ENCODE data around the gene PCSK6. TPM values are rescaled to one million over a fixed set of nuclear protein-coding genes. Genes with fewer than 3 reads are reported as not detected.

PCSK6 gene
- total RNA-seq, 3 donors from 2014 or later (not counting 1 experiment from before 2014, with no cell fraction given), result 1.5 to 2.4 (median 2.4) TPM

GRCh38 chr15:101490922-101491733 is 1.6 kb upstream of the PCSK6 start:
- Mint-ChIP-seq H3K4me1 (peaks cover 5 to 9% of the 10 kb centered on the region in 2 donors), H3K36me3 (no peaks in the 10 kb centered on the region), H3K27ac (no peak overlapping the region), H3K4me3 (peak overlapping the region; percentile 52), H3K9me3 (no peaks in the 10 kb centered on the region), H3K27me3 (ENCODE audit: low read depth in 2 of 2) (peaks cover 40 to 70% of the 10 kb centered on the region in 2 donors)
- no peak overlapping the region for H3K4me3 ChIP-seq (ENCODE audit: low read length)
- no peak for TF ChIP-seq CTCF (IDR thresholded peaks at IDR 0.05)
- no peak overlapping the region for H3K27ac ChIP-seq (ENCODE audit: low read length)
- no peaks in the 10 kb centered on the region for H3K4me1 ChIP-seq (ENCODE audit: control insufficient read depth, insufficient read depth, low read length)
- ATAC-seq (no peak), DNase-seq (no peak)
- no peaks in the 10 kb centered on the region for H3K9me3 ChIP-seq (ENCODE audit: control insufficient read depth, insufficient read depth, low read length)
- H3K27me3 ChIP-seq (ENCODE audit: control insufficient read depth, insufficient read depth, low read length), result peaks cover 7% of the 10 kb centered on the region
- intact Hi-C loops (cut with micrococcal nuclease), result no loop called here
- 92% methylated on average over 16 of the region's 16 CpGs for WGBS (ENCODE audit: insufficient coverage)
- no peaks in the 10 kb centered on the region for H3K36me3 ChIP-seq (ENCODE audit: control insufficient read depth, insufficient read depth, low read length)

- no peak overlapping the region for H3K27ac ChIP-seq (ENCODE audit: low read length)
- WGBS (ENCODE audit: insufficient coverage), result 91% methylated on average over 14 of the region's 15 CpGs
Observed at GRCh38 chr15:101490408-101490891, 943 bp upstream of the PCSK6 start.

GRCh38 chr15:101489237-101489598 is 289 bp downstream of the PCSK6 start:
- Histone ChIP-seq H3K4me1 (ENCODE audit: control insufficient read depth, insufficient read depth, low read length) (no peaks in the 10 kb centered on the region), H3K4me3 (ENCODE audit: low read length) (no peak overlapping the region), H3K27ac (ENCODE audit: low read length) (no peak overlapping the region), H3K36me3 (ENCODE audit: control insufficient read depth, insufficient read depth, low read length) (no peaks in the 10 kb centered on the region), H3K9me3 (ENCODE audit: control insufficient read depth, insufficient read depth, low read length) (no peaks in the 10 kb centered on the region), H3K27me3 (ENCODE audit: control insufficient read depth, insufficient read depth, low read length) (peaks cover 7% of the 10 kb centered on the region)
- no peaks in the 10 kb centered on the region for H3K9me3 Mint-ChIP-seq
- peaks cover 0 to 4% of the 10 kb centered on the region in 2 donors for H3K4me1 Mint-ChIP-seq
- intact Hi-C loops (cut with micrococcal nuclease), result no loop called here
- no peak overlapping the region for H3K4me3 Mint-ChIP-seq
- H3K27me3 Mint-ChIP-seq (ENCODE audit: low read depth in 2 of 2), result peaks cover 32 to 66% of the 10 kb centered on the region in 2 donors
- DNase-seq (no peak), ATAC-seq (peak in 1 of 3 donors; percentile 60)
- no peak for TF ChIP-seq CTCF (IDR thresholded peaks at IDR 0.05)
- no peaks in the 10 kb centered on the region for H3K36me3 Mint-ChIP-seq
- under 1% methylated on average over 62 of the region's 62 CpGs for WGBS (ENCODE audit: insufficient coverage)
- H3K27ac Mint-ChIP-seq, result no peak overlapping the region

More at GRCh38 chr15:101490408-101490891, 943 bp upstream of the PCSK6 start:
- no peak for TF ChIP-seq CTCF (IDR thresholded peaks at IDR 0.05)
- Histone ChIP-seq H3K4me3 (ENCODE audit: low read length) (no peak overlapping the region), H3K4me1 (ENCODE audit: control insufficient read depth, insufficient read depth, low read length) (no peaks in the 10 kb centered on the region), H3K9me3 (ENCODE audit: control insufficient read depth, insufficient read depth, low read length) (no peaks in the 10 kb centered on the region), H3K36me3 (ENCODE audit: control insufficient read depth, insufficient read depth, low read length) (no peaks in the 10 kb centered on the region), H3K27me3 (ENCODE audit: control insufficient read depth, insufficient read depth, low read length) (peaks cover 7% of the 10 kb centered on the region)
- H3K27me3 Mint-ChIP-seq (ENCODE audit: low read depth in 2 of 2), result peaks cover 35 to 70% of the 10 kb centered on the region in 2 donors
- intact Hi-C loops (cut with micrococcal nuclease), result no loop called here
- H3K4me3 Mint-ChIP-seq, result peak overlapping the region; percentile 67
- H3K36me3 Mint-ChIP-seq, result no peaks in the 10 kb centered on the region
- peaks cover 0 to 4% of the 10 kb centered on the region in 2 donors for H3K4me1 Mint-ChIP-seq
- DNase-seq, result no peak
- no peaks in the 10 kb centered on the region for H3K9me3 Mint-ChIP-seq
- no peak overlapping the region for H3K27ac Mint-ChIP-seq
- ATAC-seq, result no peak
